GM21825 (cell line): ENCODE results near the gene RNF40.
"Not testable (repeated sequence)": the region's sequence is repeated elsewhere in the genome, so short reads cannot be mapped to it uniquely, and the experiment has no call there.

Source experiments
- ATAC-seq: cut with Tn5 transposase; IDR thresholded peaks from one replicate; pipeline ENCODE4 v1.9.1; 2021; ENCODE audit warnings: mild to moderate bottlenecking, moderate library complexity; ENCODE audit not compliant: unreplicated experiment

Gene RNF40

GRCh38 chr16:30780549-30780948 lies 18.4 kb downstream of the RNF40 start:
- ATAC-seq: no peak

DNA sequence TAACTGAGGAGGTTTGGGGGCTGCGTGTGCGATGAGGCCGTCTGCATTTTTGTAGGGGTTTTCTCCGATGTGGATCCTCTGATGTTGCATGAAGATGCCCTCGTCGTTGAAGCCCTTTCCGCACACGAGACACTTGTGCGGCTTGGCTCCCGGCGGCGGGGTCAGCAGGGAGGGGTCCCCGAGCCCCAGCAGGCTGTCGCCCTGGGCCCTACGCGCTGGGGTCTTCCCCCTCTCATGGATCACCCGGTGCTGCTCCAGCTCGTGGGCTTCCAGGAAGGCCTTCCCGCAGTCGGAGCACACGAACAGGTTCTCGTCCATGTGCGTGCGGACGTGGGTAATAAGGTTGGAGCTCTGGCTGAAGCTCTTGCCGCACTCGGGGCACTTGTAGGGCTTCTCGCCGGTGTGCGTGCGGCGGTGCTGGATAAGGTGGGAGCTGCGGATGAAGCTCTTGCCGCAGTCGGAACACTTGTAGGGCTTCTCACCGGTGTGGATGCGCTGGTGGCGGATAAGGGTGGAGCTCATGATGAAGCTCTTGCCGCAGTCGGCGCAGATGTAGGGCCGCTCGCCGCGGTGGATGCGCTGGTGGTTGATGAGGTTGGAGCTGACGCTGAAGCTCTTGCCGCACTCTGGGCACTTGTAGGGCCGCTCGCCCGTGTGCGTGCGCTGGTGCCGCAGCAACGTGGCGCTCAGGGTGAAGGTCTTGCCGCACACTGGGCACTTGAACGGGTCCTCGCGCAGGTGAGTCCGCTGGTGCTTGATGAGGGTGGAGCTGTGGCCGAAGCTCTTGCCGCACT lies 20.6 kb downstream of the RNF40 start:
- no peak for ATAC-seq

GRCh38 chr16:30783280-30784109 lies 21.4 kb downstream of the RNF40 start:
- no peak for ATAC-seq

DNA sequence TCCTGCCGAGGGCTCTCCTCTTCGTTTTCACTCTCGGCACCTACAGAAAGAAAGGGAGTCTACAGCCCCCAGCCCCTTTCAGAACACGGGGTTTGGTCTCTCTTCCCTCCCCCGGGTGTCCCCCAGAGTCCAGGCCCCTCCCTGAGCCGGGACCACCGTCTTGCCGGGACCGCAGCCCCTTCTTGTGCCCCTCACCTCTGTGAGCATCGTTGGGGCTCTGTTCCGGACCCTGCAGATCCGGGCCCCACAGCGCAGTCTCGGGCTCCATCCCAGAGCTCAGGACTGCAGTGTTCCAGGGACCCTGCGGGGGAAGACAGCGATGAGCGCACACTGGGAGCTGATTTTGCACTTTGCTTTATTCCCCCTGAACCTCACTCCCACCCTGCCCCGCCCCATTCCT lies 22.1 kb downstream of the RNF40 start:
- ATAC-seq: no peak

GRCh38 chr16:30785126-30786106 lies 23.3 kb downstream of the RNF40 start:
- no peak for ATAC-seq

- ATAC-seq: no peak
Measured at GRCh38 chr16:30786115-30786935, 24.2 kb downstream of the RNF40 start.

GRCh38 chr16:30786936-30787612 lies 25.0 kb downstream of the RNF40 start, which contains the start of gene ZNF629:
Gene ZNF629, minus strand, starts transcription at chr16:30787205. Its CDS starts 2,723 bp downstream, at chr16:30784482.
- ATAC-seq: no peak

- ATAC-seq: no peak
Measured at GRCh38 chr16:30787613-30788378, 25.7 kb downstream of the RNF40 start.

DNA sequence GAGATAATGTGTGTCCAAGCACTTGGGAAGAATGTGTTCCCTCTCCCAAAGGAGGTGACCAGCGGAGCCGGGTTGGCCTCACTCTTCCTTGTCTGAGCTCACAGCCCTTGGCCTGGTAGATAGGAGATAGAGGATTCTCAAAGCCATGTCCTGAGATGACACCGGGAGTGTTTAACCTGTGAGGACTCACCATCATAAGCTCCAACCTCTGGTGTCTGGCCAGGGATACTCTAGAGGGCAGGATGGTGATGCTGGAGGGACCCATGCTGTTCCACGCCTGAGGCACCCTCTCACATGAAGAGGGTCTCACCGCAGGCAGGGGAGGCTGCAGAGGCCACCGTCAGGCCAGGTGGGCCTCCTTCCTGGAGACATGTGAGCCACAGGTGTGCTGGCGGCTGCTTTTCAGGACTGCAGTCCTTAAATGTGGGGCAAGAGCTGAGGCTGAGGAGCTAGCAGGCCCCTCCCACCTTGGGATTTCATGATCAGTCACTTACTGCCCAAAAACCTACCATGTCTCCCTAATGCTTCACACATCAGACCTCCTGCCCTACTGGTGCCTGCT lies 31.5 kb downstream of the RNF40 start:
- ATAC-seq: no peak

- no peak for ATAC-seq
Measured at GRCh38 chr16:30794634-30795033, 32.5 kb downstream of the RNF40 start.

- no peak for ATAC-seq
Measured at GRCh38 chr16:30797670-30798309, 35.7 kb downstream of the RNF40 start.

GRCh38 chr16:30802936-30803335 lies 40.8 kb downstream of the RNF40 start:
- no peak for ATAC-seq

GRCh38 chr16:30805056-30805369 lies 42.9 kb downstream of the RNF40 start:
- ATAC-seq: no peak

DNA sequence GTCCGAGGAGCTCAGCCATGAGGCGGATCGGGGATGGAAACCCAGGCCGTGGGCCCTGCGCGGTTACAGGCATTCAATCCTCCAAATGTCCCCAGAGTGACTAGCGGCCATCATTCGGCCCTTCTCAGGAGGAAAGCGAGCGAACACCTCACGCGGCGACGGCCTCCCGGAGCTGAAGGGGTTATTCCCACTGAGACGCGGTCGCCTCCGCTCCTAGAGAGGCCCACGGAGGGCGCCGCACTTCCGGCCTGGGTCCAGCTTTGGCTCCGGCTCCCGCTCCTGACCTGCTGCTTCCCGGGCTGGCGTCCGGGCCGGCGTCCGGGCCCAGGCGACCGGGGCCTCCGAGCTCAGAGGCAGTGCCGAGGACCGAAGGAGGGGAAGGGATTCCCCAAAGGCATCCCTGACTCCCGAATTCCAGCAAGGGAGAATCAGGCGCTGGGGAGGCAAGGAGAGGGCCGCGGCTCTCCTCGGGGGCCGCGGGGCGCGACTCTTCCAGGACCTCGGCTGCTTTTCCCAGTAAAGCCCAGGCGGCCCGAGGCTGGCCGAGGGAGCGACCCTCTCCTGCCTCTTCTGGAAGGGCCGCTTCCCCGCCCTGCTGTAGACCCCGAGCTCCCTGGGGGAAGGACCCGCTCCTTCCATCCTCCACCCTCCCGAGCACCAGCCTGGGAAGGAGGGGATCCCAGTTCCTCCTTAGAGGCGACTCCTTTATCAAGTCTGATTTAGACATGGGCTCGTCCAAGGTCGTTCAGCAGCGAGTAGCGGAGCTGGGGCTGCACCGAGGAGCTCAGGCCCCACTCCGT lies 43.4 kb downstream of the RNF40 start:
- peak; percentile 59 for ATAC-seq

- no peak for ATAC-seq
Measured at GRCh38 chr16:30808146-30808545, 46.0 kb downstream of the RNF40 start.

DNA sequence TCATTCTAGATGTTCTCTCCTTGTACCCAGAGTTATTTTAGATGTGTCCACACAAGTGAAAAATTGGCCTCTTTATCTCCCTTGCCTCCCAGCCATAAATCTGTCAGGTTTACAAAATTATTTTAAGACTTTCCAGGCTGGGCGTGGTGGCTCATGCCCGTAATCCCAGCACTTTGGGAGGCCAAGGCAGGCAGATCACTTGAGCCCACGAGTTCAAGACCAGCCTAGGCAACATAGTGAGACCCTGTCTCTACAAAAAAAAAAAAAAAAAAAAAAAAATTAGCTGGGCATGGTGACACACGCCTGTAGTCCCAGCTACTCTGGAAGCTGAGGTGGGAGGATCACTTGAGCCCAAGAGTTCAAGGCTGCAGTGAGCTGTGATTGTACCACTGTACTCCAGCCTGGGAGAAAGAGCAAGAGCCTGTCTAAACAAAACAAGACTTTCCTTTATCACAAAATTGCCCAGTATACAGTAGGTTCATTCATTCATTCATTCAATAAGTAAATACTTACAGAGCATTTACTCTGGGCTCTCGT lies 46.8 kb downstream of the RNF40 start:
- not testable (repeated sequence) for ATAC-seq

DNA sequence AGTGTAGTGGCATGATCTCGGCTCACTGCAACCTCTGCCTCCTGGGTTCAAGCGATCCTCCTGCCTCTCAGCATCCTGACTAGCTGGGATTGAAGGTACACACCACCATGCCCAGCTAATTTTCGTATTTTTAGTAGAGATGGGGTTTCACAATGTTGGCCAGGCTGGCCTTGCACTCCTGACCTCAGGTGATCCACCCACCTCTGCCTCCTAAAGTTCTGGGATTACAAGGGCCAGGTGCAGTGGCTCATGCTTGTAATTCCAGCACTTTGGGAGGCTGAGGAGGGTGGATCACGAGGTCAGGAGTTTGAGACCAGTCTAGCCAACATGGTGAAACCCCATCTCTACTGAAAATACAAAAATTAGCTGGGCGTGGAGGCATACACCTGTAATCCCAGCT lies 47.6 kb downstream of the RNF40 start:
- not testable (repeated sequence) for ATAC-seq
